Pulmonary artery endothelial cell (primary cell): Measurements from ENCODE around the gene GEMIN2. TPM values are rescaled to one million over a fixed set of nuclear protein-coding genes. Genes with fewer than 3 reads are reported as not detected.
"Not testable (repeated sequence)": the region's sequence is repeated elsewhere in the genome, so short reads cannot be mapped to it uniquely, and the experiment has no call there.

Experiments used
- DNase-seq: peaks from one replicate; pipeline ENCODE4 v3.0.0-alpha.2; 2011; ENCODE audit warnings: low read depth, low spot score
- total RNA-seq: library from RNA; depleted of rRNA; stranded (reverse); fragments of >200 nt; gene quantifications from 2 replicates; pipeline ENCODE4 v1.2.3, GENCODE V29; 2014

Gene GEMIN2
- 31.1 and 46.7 TPM in 2 replicates for total RNA-seq

- peak; percentile 82 for DNase-seq
Observed at GRCh38 chr14:39114073-39114838, at the start of gene GEMIN2. Gene GEMIN2, plus strand, starts transcription at chr14:39114323. Its CDS starts 16 bp downstream, at chr14:39114339.

GRCh38 chr14:39069169-39069805 lies 44.8 kb upstream of the GEMIN2 start:
- DNase-seq: not testable (repeated sequence)

GRCh38 chr14:39069923-39070322 lies 44.2 kb upstream of the GEMIN2 start:
- no peak for DNase-seq

GRCh38 chr14:39071096-39071495 lies 43.0 kb upstream of the GEMIN2 start:
- no peak for DNase-seq

- no peak for DNase-seq
Observed at GRCh38 chr14:39080886-39081285, 33.2 kb upstream of the GEMIN2 start.

- DNase-seq: no peak
Observed at GRCh38 chr14:39083127-39083526, 31.0 kb upstream of the GEMIN2 start.

- no peak for DNase-seq
Observed at GRCh38 chr14:39085933-39086332, 28.2 kb upstream of the GEMIN2 start.

GRCh38 chr14:39087493-39087892 lies 26.6 kb upstream of the GEMIN2 start:
- no peak for DNase-seq

GRCh38 chr14:39090548-39091111 lies 23.5 kb upstream of the GEMIN2 start:
- DNase-seq: no peak

- DNase-seq: no peak
Observed at GRCh38 chr14:39091716-39092115, 22.4 kb upstream of the GEMIN2 start.

- no peak for DNase-seq
Observed at GRCh38 chr14:39094515-39094914, 19.6 kb upstream of the GEMIN2 start.

- DNase-seq: no peak
Observed at GRCh38 chr14:39097159-39097558, 17.0 kb upstream of the GEMIN2 start.

GRCh38 chr14:39099215-39099614 lies 14.9 kb upstream of the GEMIN2 start:
- not testable (repeated sequence) for DNase-seq

GRCh38 chr14:39099748-39100147 lies 14.4 kb upstream of the GEMIN2 start:
- DNase-seq: no peak

- no peak for DNase-seq
Observed at GRCh38 chr14:39102265-39102968, 11.7 kb upstream of the GEMIN2 start.

GRCh38 chr14:39102969-39103957 lies 10.9 kb upstream of the GEMIN2 start, which contains the start of gene SEC23A:
Gene SEC23A, minus strand, starts transcription at chr14:39103235. Its CDS starts 7,117 bp downstream, at chr14:39096118.
- peak; percentile 70 for DNase-seq

GRCh38 chr14:39104078-39104801 lies 9.9 kb upstream of the GEMIN2 start:
- DNase-seq: not testable (repeated sequence)

GRCh38 chr14:39107591-39107996 lies 6.5 kb upstream of the GEMIN2 start:
- no peak for DNase-seq

- no peak for DNase-seq
Observed at GRCh38 chr14:39108791-39109190, 5.3 kb upstream of the GEMIN2 start.
